ENCODE measurements around the gene SLC10A1.

- TF ChIP-seq CTCF (IDR thresholded peaks at IDR 0.05) (no peak), POLR2A (IDR thresholded peaks at IDR 0.05) (no peak)
These were observed 25.4 kb upstream of the SLC10A1 start for GRCh38 chr14:69822456-69822855.
